ENCODE data around the gene ZNF654.
A peak's percentile ranks its signal among the peaks of the same experiment; 100 is the strongest.
"Not testable (repeated sequence)": the region's sequence is repeated elsewhere in the genome, so short reads cannot be mapped to it uniquely, and the experiment has no call there.

ZNF654 gene

GRCh38 chr3:88059380-88060170, 520 bp downstream of the ZNF654 start:
- DNase-seq (ENCODE audit: low read depth in 2 of 3, low spot score in 2 of 3): peak in 1 of 3 experiments; percentile 7

GRCh38 chr3:88061746-88062145, 2.7 kb downstream of the ZNF654 start:
- no peak for DNase-seq (ENCODE audit: low read depth in 2 of 3, low spot score in 2 of 3)

- no peak for DNase-seq (ENCODE audit: low read depth in 2 of 3, low spot score in 2 of 3)
Observed at GRCh38 chr3:88075072-88075471, 16.0 kb downstream of the ZNF654 start.

GRCh38 chr3:88075497-88075896, 16.4 kb downstream of the ZNF654 start:
- DNase-seq (ENCODE audit: low read depth in 2 of 3, low spot score in 2 of 3): no peak

GRCh38 chr3:88076712-88077111, 17.7 kb downstream of the ZNF654 start:
- DNase-seq (ENCODE audit: low read depth in 2 of 3, low spot score in 2 of 3): no peak

- no peak for DNase-seq (ENCODE audit: low read depth in 2 of 3, low spot score in 2 of 3)
Observed at GRCh38 chr3:88078932-88079331, 19.9 kb downstream of the ZNF654 start.

- no peak for DNase-seq (ENCODE audit: low read depth in 2 of 3, low spot score in 2 of 3)
Observed at GRCh38 chr3:88082854-88083253, 23.8 kb downstream of the ZNF654 start.

GRCh38 chr3:88084097-88084501, 25.0 kb downstream of the ZNF654 start:
- no peak for DNase-seq (ENCODE audit: low read depth in 2 of 3, low spot score in 2 of 3)

GRCh38 chr3:88090681-88091080, 31.6 kb downstream of the ZNF654 start:
- DNase-seq (ENCODE audit: low read depth in 2 of 3, low spot score in 2 of 3): no peak

GRCh38 chr3:88092270-88092669, 33.2 kb downstream of the ZNF654 start:
- no peak for DNase-seq (ENCODE audit: low read depth in 2 of 3, low spot score in 2 of 3)

- DNase-seq (ENCODE audit: low read depth in 2 of 3, low spot score in 2 of 3): no peak
Observed at GRCh38 chr3:88093266-88093665, 34.2 kb downstream of the ZNF654 start.

- no peak for DNase-seq (ENCODE audit: low read depth in 2 of 3, low spot score in 2 of 3)
Observed at GRCh38 chr3:88101142-88101541, 42.1 kb downstream of the ZNF654 start.

GRCh38 chr3:88105325-88105724, 46.3 kb downstream of the ZNF654 start:
- no peak for DNase-seq (ENCODE audit: low read depth in 2 of 3, low spot score in 2 of 3)

- no peak for DNase-seq (ENCODE audit: low read depth in 2 of 3, low spot score in 2 of 3)
Observed at GRCh38 chr3:88112289-88112688, 53.2 kb downstream of the ZNF654 start.

GRCh38 chr3:88113311-88114162, 54.5 kb downstream of the ZNF654 start:
- DNase-seq (ENCODE audit: low read depth in 2 of 3, low spot score in 2 of 3): peak in 1 of 3 experiments; percentile 10

GRCh38 chr3:88114878-88115549, 56.0 kb downstream of the ZNF654 start:
- DNase-seq (ENCODE audit: low read depth in 2 of 3, low spot score in 2 of 3): no peak

GRCh38 chr3:88117683-88118082, 58.6 kb downstream of the ZNF654 start:
- DNase-seq (ENCODE audit: low read depth in 2 of 3, low spot score in 2 of 3): no peak

- not testable (repeated sequence) for DNase-seq (ENCODE audit: low read depth in 2 of 3, low spot score in 2 of 3)
Observed at GRCh38 chr3:88118603-88119002, 59.5 kb downstream of the ZNF654 start.

- DNase-seq (ENCODE audit: low read depth in 2 of 3, low spot score in 2 of 3): no peak
Observed at GRCh38 chr3:88123526-88123925, 64.5 kb downstream of the ZNF654 start.

- no peak for DNase-seq (ENCODE audit: low read depth in 2 of 3, low spot score in 2 of 3)
Observed at GRCh38 chr3:88131695-88132094, 72.6 kb downstream of the ZNF654 start.

GRCh38 chr3:88132894-88133293, 73.8 kb downstream of the ZNF654 start:
- no peak for DNase-seq (ENCODE audit: low read depth in 2 of 3, low spot score in 2 of 3)
